Measurements from ENCODE around the gene NELL1.

NELL1 gene

DNA sequence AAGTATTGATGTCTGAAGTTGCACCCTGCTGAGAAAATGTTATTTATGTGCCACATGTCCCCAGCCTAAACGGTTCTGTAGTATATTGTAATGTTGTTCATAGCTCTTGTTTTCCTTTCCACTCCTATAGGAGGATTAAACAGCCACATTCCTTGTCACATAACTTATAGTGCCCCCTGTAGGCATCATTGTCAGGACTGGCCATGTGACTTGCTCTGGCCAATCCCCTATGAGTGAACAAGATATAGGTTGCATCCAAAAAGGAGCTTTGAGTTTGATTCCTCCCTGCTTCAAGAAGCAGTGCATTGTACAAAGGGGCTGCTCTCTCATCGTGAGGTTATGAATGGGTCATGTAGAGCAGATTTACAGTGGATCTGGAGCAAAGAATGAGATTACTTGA is 805.9 kb downstream of the NELL1 start:
- intact Hi-C loops (cut with DNase I; ENCODE audit: low total_unique reads) = no loop called here

DNA sequence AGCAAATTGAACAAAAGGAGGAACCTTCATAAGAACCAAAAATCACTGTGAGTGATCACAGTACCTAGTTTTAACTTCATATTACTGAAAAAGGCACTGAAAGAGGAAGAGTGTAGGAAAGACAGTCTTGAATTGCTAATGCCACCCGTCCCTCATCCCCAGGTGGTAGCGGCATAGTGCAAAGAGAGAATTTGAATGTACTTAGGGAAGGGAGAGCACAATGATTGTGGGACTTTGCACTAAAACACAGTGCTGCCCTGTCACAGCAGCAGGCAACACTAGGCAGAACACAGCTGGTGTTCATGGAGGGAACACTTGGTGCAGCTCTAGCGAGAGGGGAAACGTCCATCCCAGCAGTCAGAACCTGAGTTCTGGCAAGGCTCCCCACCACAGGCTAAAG is 807.2 kb downstream of the NELL1 start:
- no peaks in the 10 kb centered on the region for H3K27me3 ChIP-seq
- no peaks in the 10 kb centered on the region for H3K36me3 ChIP-seq
- intact Hi-C loops (cut with DNase I; ENCODE audit: low total_unique reads) = no loop called here
- no peaks in the 10 kb centered on the region for H3K9me3 ChIP-seq
- DNase-seq = no peak
- no peaks in the 10 kb centered on the region for H3K4me1 ChIP-seq
- no peak overlapping the region for H3K4me3 ChIP-seq
- TF ChIP-seq, protein P1, sequence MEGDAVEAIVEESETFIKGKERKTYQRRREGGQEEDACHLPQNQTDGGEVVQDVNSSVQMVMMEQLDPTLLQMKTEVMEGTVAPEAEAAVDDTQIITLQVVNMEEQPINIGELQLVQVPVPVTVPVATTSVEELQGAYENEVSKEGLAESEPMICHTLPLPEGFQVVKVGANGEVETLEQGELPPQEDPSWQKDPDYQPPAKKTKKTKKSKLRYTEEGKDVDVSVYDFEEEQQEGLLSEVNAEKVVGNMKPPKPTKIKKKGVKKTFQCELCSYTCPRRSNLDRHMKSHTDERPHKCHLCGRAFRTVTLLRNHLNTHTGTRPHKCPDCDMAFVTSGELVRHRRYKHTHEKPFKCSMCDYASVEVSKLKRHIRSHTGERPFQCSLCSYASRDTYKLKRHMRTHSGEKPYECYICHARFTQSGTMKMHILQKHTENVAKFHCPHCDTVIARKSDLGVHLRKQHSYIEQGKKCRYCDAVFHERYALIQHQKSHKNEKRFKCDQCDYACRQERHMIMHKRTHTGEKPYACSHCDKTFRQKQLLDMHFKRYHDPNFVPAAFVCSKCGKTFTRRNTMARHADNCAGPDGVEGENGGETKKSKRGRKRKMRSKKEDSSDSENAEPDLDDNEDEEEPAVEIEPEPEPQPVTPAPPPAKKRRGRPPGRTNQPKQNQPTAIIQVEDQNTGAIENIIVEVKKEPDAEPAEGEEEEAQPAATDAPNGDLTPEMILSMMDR (IDR thresholded peaks at IDR 0.05) = no peak
- no peak overlapping the region for H3K27ac ChIP-seq

More for the DNA sequence above, 805.9 kb downstream of the NELL1 start:
- H3K27ac ChIP-seq = no peak overlapping the region
- H3K27me3 ChIP-seq = no peaks in the 10 kb centered on the region
- H3K4me1 ChIP-seq = no peaks in the 10 kb centered on the region
- H3K4me3 ChIP-seq = no peak overlapping the region
- TF ChIP-seq, protein P1 (IDR thresholded peaks at IDR 0.05) = no peak
- no peaks in the 10 kb centered on the region for H3K9me3 ChIP-seq
- no peak for DNase-seq
- H3K36me3 ChIP-seq = no peaks in the 10 kb centered on the region

DNA sequence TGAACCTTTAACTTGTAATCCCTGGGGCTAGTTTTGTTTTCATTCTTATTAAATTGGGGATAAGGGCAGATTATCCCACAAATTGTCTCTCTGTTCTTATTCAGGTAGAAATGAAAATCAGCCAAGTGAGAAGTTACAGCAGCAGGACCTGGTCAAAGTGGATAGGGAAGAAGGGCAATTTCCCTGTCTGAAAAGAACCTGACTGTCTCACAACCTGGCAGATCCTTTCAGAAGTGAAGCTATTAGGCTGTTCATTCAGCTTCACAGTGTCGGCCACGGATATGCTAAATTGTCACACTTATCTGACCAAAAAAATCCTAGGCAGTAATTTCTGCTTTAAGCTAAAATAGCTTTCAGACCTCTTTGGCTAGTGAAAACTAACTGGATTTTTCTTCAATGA is 810.9 kb downstream of the NELL1 start:
- TF ChIP-seq, protein P1 (IDR thresholded peaks at IDR 0.05) = no peak
- no peaks in the 10 kb centered on the region for H3K9me3 ChIP-seq
- H3K4me3 ChIP-seq = no peak overlapping the region
- intact Hi-C loops (cut with DNase I; ENCODE audit: low total_unique reads) = no loop called here
- no peaks in the 10 kb centered on the region for H3K4me1 ChIP-seq
- H3K27me3 ChIP-seq = no peaks in the 10 kb centered on the region
- no peaks in the 10 kb centered on the region for H3K36me3 ChIP-seq
- no peak overlapping the region for H3K27ac ChIP-seq
- no peak for DNase-seq

DNA sequence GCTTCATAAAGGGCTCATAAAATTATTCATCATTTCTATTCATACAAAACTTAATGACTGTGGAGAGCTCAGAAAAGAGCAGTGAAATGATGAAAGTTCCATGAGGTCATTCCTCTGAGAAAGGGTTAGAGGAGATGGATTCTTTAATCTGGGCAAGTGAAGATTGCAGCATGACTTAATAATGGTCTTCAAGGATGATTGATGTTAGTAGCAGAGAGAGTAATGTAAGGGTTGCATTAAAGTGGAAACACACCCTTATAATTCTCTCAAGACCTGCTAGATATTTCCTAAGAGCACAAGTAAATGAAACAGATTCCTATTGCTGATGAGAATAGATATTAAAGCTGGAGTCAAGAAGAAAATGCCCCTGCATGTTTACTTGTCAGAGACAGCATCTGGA is 811.9 kb downstream of the NELL1 start:
- TF ChIP-seq, protein P1 (IDR thresholded peaks at IDR 0.05) = no peak
- Histone ChIP-seq H3K36me3 (no peaks in the 10 kb centered on the region), H3K27me3 (no peaks in the 10 kb centered on the region), H3K4me1 (no peaks in the 10 kb centered on the region), H3K9me3 (no peaks in the 10 kb centered on the region), H3K4me3 (no peak overlapping the region), H3K27ac (no peak overlapping the region)
- no peak for DNase-seq
- intact Hi-C loops (cut with DNase I; ENCODE audit: low total_unique reads) = no loop called here

DNA sequence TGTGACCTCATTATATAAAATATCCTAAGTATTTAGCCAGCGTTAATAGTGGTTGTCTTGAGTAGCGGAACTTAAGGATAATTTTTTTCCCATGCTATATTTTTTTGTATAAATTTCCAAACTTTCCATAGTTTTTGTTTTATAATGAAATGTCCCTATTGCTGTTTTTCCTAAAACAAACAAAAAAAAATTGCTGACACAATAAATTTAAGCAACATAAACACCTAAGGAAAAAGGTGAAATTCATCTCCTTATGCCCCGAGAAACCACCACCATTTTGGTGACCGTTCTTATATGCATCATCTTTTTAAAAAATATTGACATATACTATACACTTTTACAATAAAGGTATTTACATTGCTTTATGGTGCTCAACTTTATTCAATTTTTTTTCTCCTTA is 814.7 kb downstream of the NELL1 start:
- TF ChIP-seq, protein P1 (IDR thresholded peaks at IDR 0.05) = no peak
- intact Hi-C loops (cut with DNase I; ENCODE audit: low total_unique reads) = no loop called here

DNA sequence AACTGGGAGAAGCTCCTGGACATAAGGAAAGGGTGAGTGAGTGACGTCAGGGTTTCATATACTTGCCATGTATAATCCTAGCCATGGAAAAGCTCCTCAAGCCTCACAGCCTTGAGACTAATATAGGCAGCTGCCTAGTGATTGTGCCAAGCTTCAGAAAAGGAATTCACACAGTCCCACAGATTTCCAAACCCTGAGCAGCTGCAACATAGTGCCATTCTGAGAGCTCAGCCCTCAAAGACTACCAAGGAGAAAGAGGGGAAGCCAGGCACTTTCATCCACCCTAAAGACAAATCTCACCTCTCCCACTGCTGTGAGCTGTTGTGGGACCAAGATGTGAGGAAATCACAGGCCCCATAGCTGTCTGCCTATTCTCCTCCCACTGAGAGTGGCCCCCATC is 815.6 kb downstream of the NELL1 start:
- Histone ChIP-seq H3K4me3 (no peak overlapping the region), H3K27me3 (no peaks in the 10 kb centered on the region), H3K36me3 (no peaks in the 10 kb centered on the region), H3K4me1 (no peaks in the 10 kb centered on the region), H3K9me3 (no peaks in the 10 kb centered on the region), H3K27ac (no peak overlapping the region)
- no peak for DNase-seq
- intact Hi-C loops (cut with DNase I; ENCODE audit: low total_unique reads) = no loop called here
- TF ChIP-seq, protein P1 (IDR thresholded peaks at IDR 0.05) = no peak

More for the DNA sequence above, 814.7 kb downstream of the NELL1 start:
- Histone ChIP-seq H3K9me3 (no peaks in the 10 kb centered on the region), H3K27ac (no peak overlapping the region), H3K4me1 (no peaks in the 10 kb centered on the region), H3K36me3 (no peaks in the 10 kb centered on the region), H3K27me3 (no peaks in the 10 kb centered on the region), H3K4me3 (no peak overlapping the region)
- DNase-seq = no peak

Data from tibial artery (tissue), 4 donors.